ENCODE data around the gene MAP3K7.

DNA sequence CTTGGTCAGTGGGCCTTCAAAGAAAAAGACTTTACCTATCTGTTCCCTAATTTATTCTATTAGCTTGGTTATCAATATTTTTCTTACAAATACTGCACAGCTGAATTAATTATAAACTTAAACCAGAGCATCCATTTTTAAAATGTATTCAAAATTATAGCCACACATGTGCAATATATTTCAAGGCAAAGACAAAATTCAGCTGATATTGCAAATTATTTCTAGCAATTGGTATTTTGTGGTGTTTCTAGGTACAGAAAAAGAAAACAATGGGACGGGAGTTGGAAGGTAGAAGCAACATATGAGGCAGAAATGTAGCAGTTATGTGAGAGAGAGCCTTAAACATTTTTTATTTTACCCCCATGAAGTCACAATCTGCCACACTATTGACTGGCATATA is 64.9 kb downstream of the MAP3K7 start:
- TF ChIP-seq, protein P1, sequence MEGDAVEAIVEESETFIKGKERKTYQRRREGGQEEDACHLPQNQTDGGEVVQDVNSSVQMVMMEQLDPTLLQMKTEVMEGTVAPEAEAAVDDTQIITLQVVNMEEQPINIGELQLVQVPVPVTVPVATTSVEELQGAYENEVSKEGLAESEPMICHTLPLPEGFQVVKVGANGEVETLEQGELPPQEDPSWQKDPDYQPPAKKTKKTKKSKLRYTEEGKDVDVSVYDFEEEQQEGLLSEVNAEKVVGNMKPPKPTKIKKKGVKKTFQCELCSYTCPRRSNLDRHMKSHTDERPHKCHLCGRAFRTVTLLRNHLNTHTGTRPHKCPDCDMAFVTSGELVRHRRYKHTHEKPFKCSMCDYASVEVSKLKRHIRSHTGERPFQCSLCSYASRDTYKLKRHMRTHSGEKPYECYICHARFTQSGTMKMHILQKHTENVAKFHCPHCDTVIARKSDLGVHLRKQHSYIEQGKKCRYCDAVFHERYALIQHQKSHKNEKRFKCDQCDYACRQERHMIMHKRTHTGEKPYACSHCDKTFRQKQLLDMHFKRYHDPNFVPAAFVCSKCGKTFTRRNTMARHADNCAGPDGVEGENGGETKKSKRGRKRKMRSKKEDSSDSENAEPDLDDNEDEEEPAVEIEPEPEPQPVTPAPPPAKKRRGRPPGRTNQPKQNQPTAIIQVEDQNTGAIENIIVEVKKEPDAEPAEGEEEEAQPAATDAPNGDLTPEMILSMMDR (IDR thresholded peaks at IDR 0.05): no peak
- TF ChIP-seq POLR2A (IDR thresholded peaks at IDR 0.05) (no peak), POLR2AphosphoS5 (IDR thresholded peaks at IDR 0.05) (no peak)

All from stomach (tissue), 4 donors.